ENCODE measurements around the gene CENPL. TPM values are rescaled to one million over a fixed set of nuclear protein-coding genes. Genes with fewer than 3 reads are reported as not detected.

Gene CENPL
- total and polyA plus RNA-seq, 9 of the 15 experiments (the other 6 are each of a cell fraction or from before 2014, with no cell fraction given): 33.0 to 52.7 (median 39.7) TPM

- TF ChIP-seq ZNF407 (IDR thresholded peaks at IDR 0.05; ENCODE audit: low read depth) (no peak), ZNF165 (CRISPR knock-in tag; IDR thresholded peaks at IDR 0.05; ENCODE audit: borderline replicate concordance) (no peak), SREBF1 (IDR thresholded peaks at IDR 0.05; ENCODE audit: borderline replicate concordance, low read depth, low read length) (no peak), TEAD2 (tag; IDR thresholded peaks at IDR 0.05) (no peak; the same call in 1 of the 2 replicates), ARID2 (IDR thresholded peaks at IDR 0.05) (0 out of 2 replicates have a peak, but pooled peaks have one; percentile 33), GABPA (tag; conservative IDR thresholded peaks at IDR 0.05; ENCODE audit: low read depth) (0 out of 2 replicates have a peak, but pooled peaks have one; percentile 57), ZNF197 (CRISPR knock-in tag; IDR thresholded peaks at IDR 0.05; ENCODE audit: low read depth) (no peak), STAT5B (CRISPR knock-in tag; IDR thresholded peaks at IDR 0.05) (no peak), FOXA3 (CRISPR knock-in tag; conservative IDR thresholded peaks at IDR 0.05 in 1 of 2, IDR thresholded peaks at IDR 0.05 in 1 of 2) (0 out of 4 replicates have a peak, but pooled peaks of 1 of the 2 experiments have one; percentile 2), E2F6 (IDR thresholded peaks at IDR 0.05; ENCODE audit: borderline replicate concordance in 1 of 2, extremely low read depth in 1 of 2, insufficient read depth in 1 of 2, insufficient read length in 1 of 2, low read depth in 1 of 2, low read length in 1 of 2, poor library complexity in 1 of 2, severe bottlenecking in 1 of 2) (peak; percentile 34 to 70), ZFP91 (CRISPR knock-in tag; IDR thresholded peaks at IDR 0.05) (0 out of 2 replicates have a peak, but pooled peaks have one; percentile 62), RBM34 (IDR thresholded peaks at IDR 0.05; ENCODE audit: borderline replicate concordance, insufficient read depth, low read length) (no peak), TOE1 (IDR thresholded peaks at IDR 0.05; ENCODE audit: borderline replicate concordance) (peak; percentile 94), TOE1 (CRISPR knock-in tag; IDR thresholded peaks at IDR 0.05; ENCODE audit: borderline replicate concordance, low read depth) (peak; percentile 98; the same call in 1 of the 2 replicates), PTBP1 (IDR thresholded peaks at IDR 0.05; ENCODE audit: low read depth, low read length) (0 out of 2 replicates have a peak, but pooled peaks have one; percentile 31), DNMT1 (IDR thresholded peaks at IDR 0.05) (peak; percentile 90; the same call in 1 of the 2 replicates), MCM3 (IDR thresholded peaks at IDR 0.05) (no peak)
Measured at GRCh38 chr1:173867753-173868265, 43.1 kb upstream of the CENPL start, which contains the start of gene GAS5 (continued).
